Thyroid gland (tissue), 4 donors: ENCODE measurements around the gene FTSJ1. TPM values are rescaled to one million over a fixed set of nuclear protein-coding genes. Genes with fewer than 3 reads are reported as not detected.

ENCODE experiments used
- DNase-seq, 2 donors: peaks; one replicate each; pipeline ENCODE4 v3.0.0-alpha.2; 2019
- H3K27ac ChIP-seq, 3 donors: fragments of 200-600 bp; sonication (generic); 1 replicate in 2 of 3; 2 replicates in 1 of 3; pipeline ENCODE4 v1.5.1; 2016 to 2019; ENCODE audit warnings: mild to moderate bottlenecking in 1 of 3, moderate library complexity in 1 of 3
- H3K27me3 ChIP-seq: fragments of 200-600 bp; sonication (generic); one replicate; pipeline ENCODE4 v1.5.1; 2019
- H3K36me3 ChIP-seq, 2 donors: fragments of 200-600 bp; sonication (generic); one replicate each; pipeline ENCODE4 v1.5.1; 2016 to 2019
- H3K4me1 ChIP-seq, 2 donors: fragments of 200-600 bp; sonication (generic); one replicate each; pipeline ENCODE4 v1.5.1; 2017 to 2019
- H3K4me3 ChIP-seq, 3 donors: fragments of 200-600 bp; sonication (generic); replicated peaks in 1 of 3; 1 replicate in 2 of 3; 2 replicates in 1 of 3; pipeline ENCODE4 v1.5.1; 2016; ENCODE audit warnings: mild to moderate bottlenecking in 1 of 3
- H3K9me3 ChIP-seq: fragments of 200-600 bp; sonication (generic); one replicate; pipeline ENCODE4 v1.5.1; 2017
- CTCF ChIP-seq, 6 experiments: fragments of 200-600 bp in 3 of 6; fragments of 450-650 bp in 3 of 6; sonication (generic) in 3 of 6; IDR thresholded peaks; one replicate each; pipeline ENCODE4 v1.5.1; 2016 to 2019; ENCODE audit warnings: antibody characterized with exemption in 6 of 6, mild to moderate bottlenecking in 2 of 6, inconsistent platforms in 1 of 6, moderate library complexity in 1 of 6
- POLR2A ChIP-seq, 2 donors: fragments of 450-650 bp; IDR thresholded peaks; one replicate each; pipeline ENCODE4 v1.6.1; 2017; ENCODE audit warnings: antibody characterized with exemption in 2 of 2, mild to moderate bottlenecking in 2 of 2, moderate library complexity in 1 of 2
- WGBS, 2 donors: methylation state at CpG; one replicate each; pipeline ENCODE4 v1.1.5; 2017; 5-methylcytosine and 5-hydroxymethylcytosine counted together
- intact Hi-C: fragments of 100-400 bp; cut with DNase I; formaldehyde crosslinking; loops from one replicate; pipeline ENCODE4 v1.15.1; 2023
- total RNA-seq, 4 donors: library from RNA; depleted of rRNA; stranded (reverse); fragments of >200 nt; gene quantifications; one replicate each; pipeline ENCODE4 v1.2.3, GENCODE V29; 2016

FTSJ1 gene
- total RNA-seq, 4 donors from 2014 or later, result 45.9 to 64.9 (median 62.5) TPM

GRCh38 chrX:48496660-48497059 is 20.7 kb downstream of the FTSJ1 start:
- Histone ChIP-seq H3K36me3 (no peaks in the 10 kb centered on the region), H3K27me3 (no peaks in the 10 kb centered on the region), H3K4me1 (no peaks in the 10 kb centered on the region), H3K4me3 (no peak overlapping the region), H3K9me3 (no peaks in the 10 kb centered on the region), H3K27ac (no peak overlapping the region)
- intact Hi-C loops, result no loop called here
- TF ChIP-seq POLR2A (IDR thresholded peaks at IDR 0.05) (no peak), CTCF (IDR thresholded peaks at IDR 0.05) (no peak)
- no peak for DNase-seq
- WGBS, 2 donors, result 42 to 88% methylated on average over 1 to 4 of the region's 4 CpGs

GRCh38 chrX:48497871-48498270 is 21.9 kb downstream of the FTSJ1 start:
- intact Hi-C loops, result no loop called here
- no peaks in the 10 kb centered on the region for H3K4me1 ChIP-seq
- no peaks in the 10 kb centered on the region for H3K27me3 ChIP-seq
- no peaks in the 10 kb centered on the region for H3K9me3 ChIP-seq
- 33 to 62% methylated on average over 1 to 4 of the region's 5 CpGs for WGBS, 2 donors
- TF ChIP-seq CTCF (IDR thresholded peaks at IDR 0.05), result no peak
- TF ChIP-seq POLR2A (IDR thresholded peaks at IDR 0.05), result no peak
- H3K36me3 ChIP-seq, result no peaks in the 10 kb centered on the region
- no peak overlapping the region for H3K27ac ChIP-seq
- DNase-seq, result no peak
- H3K4me3 ChIP-seq, result no peak overlapping the region

- Histone ChIP-seq H3K9me3 (no peaks in the 10 kb centered on the region), H3K4me1 (no peaks in the 10 kb centered on the region), H3K36me3 (no peaks in the 10 kb centered on the region), H3K27ac (no peak overlapping the region), H3K4me3 (no peak overlapping the region), H3K27me3 (no peaks in the 10 kb centered on the region)
- TF ChIP-seq CTCF (IDR thresholded peaks at IDR 0.05) (no peak), POLR2A (IDR thresholded peaks at IDR 0.05) (no peak)
- DNase-seq, result no peak
- intact Hi-C loops, result no loop called here
- WGBS, 2 donors, result 68 to 69% methylated on average over 6 of the region's 6 CpGs
These were observed 22.4 kb downstream of the FTSJ1 start for GRCh38 chrX:48498374-48498809.

- Histone ChIP-seq H3K9me3 (no peaks in the 10 kb centered on the region), H3K27ac (no peak overlapping the region), H3K4me1 (no peaks in the 10 kb centered on the region), H3K4me3 (no peak overlapping the region), H3K36me3 (no peaks in the 10 kb centered on the region), H3K27me3 (no peaks in the 10 kb centered on the region)
- peak in 1 of 2 donors; percentile 22 for DNase-seq
- TF ChIP-seq POLR2A (IDR thresholded peaks at IDR 0.05) (no peak), CTCF (IDR thresholded peaks at IDR 0.05) (no peak)
- 74 to 82% methylated on average over 7 of the region's 7 CpGs for WGBS, 2 donors
- intact Hi-C loops, result no loop called here
These were observed 28.3 kb downstream of the FTSJ1 start for GRCh38 chrX:48504261-48504660.

- Histone ChIP-seq H3K9me3 (no peaks in the 10 kb centered on the region), H3K4me3 (no peak overlapping the region), H3K36me3 (no peaks in the 10 kb centered on the region), H3K4me1 (no peaks in the 10 kb centered on the region), H3K27me3 (no peaks in the 10 kb centered on the region), H3K27ac (no peak overlapping the region)
- TF ChIP-seq CTCF (IDR thresholded peaks at IDR 0.05) (no peak), POLR2A (IDR thresholded peaks at IDR 0.05) (no peak)
- DNase-seq, result peak in 1 of 2 donors; percentile 5
- 49 to 81% methylated on average over 5 of the region's 5 CpGs for WGBS, 2 donors
- intact Hi-C loops, result no loop called here
These were observed 29.5 kb downstream of the FTSJ1 start for GRCh38 chrX:48505481-48505880.
